ENCODE measurements around the gene STEAP1.
A peak's percentile ranks its signal among the peaks of the same experiment; 100 is the strongest.
"Not testable (repeated sequence)": the region's sequence is repeated elsewhere in the genome, so short reads cannot be mapped to it uniquely, and the experiment has no call there.

STEAP1 gene

GRCh38 chr7:90153943-90154771, at the start of gene STEAP1:
TSS of gene STEAP1 (plus strand) at chr7:90154469. CDS start at chr7:90159789, 5,320 bp downstream.
- peak; percentile 97 for DNase-seq

- peak; percentile 30 for DNase-seq
These were observed 39.3 kb upstream of the STEAP1 start for GRCh38 chr7:90114972-90115371.

- DNase-seq: peak; percentile 72
These were observed 35.6 kb upstream of the STEAP1 start for GRCh38 chr7:90118551-90119177.

GRCh38 chr7:90119178-90119971, 34.9 kb upstream of the STEAP1 start:
- peak; percentile 88 for DNase-seq

GRCh38 chr7:90120205-90120604, 34.1 kb upstream of the STEAP1 start:
- not testable (repeated sequence) for DNase-seq

- not testable (repeated sequence) for DNase-seq
These were observed 22.5 kb upstream of the STEAP1 start for GRCh38 chr7:90131746-90132145.

GRCh38 chr7:90147079-90147960, 6.9 kb upstream of the STEAP1 start:
- not testable (repeated sequence) for DNase-seq

GRCh38 chr7:90149428-90149827, 4.8 kb upstream of the STEAP1 start:
- DNase-seq: peak; percentile 66

- not testable (repeated sequence) for DNase-seq
These were observed 2.4 kb upstream of the STEAP1 start for GRCh38 chr7:90151884-90152283.

- DNase-seq: peak; percentile 90
These were observed 1.5 kb upstream of the STEAP1 start for GRCh38 chr7:90152642-90153253.

GRCh38 chr7:90155206-90155605, 937 bp downstream of the STEAP1 start:
- DNase-seq: no peak

GRCh38 chr7:90157331-90157730, 3.1 kb downstream of the STEAP1 start:
- not testable (repeated sequence) for DNase-seq

- peak; percentile 53 for DNase-seq
These were observed 3.6 kb downstream of the STEAP1 start for GRCh38 chr7:90157761-90158350.

GRCh38 chr7:90163534-90163933, 9.3 kb downstream of the STEAP1 start:
- DNase-seq: no peak

- DNase-seq: no peak
These were observed 11.5 kb downstream of the STEAP1 start for GRCh38 chr7:90165724-90166123.

GRCh38 chr7:90166153-90166552, 11.9 kb downstream of the STEAP1 start:
- no peak for DNase-seq

- no peak for DNase-seq
These were observed 13.1 kb downstream of the STEAP1 start for GRCh38 chr7:90167361-90167760.

- no peak for DNase-seq
These were observed 15.6 kb downstream of the STEAP1 start for GRCh38 chr7:90169891-90170290.

- DNase-seq: no peak
These were observed 17.9 kb downstream of the STEAP1 start for GRCh38 chr7:90172121-90172520.

- no peak for DNase-seq
These were observed 18.4 kb downstream of the STEAP1 start for GRCh38 chr7:90172624-90173023.

- DNase-seq: peak; percentile 50
These were observed 19.0 kb downstream of the STEAP1 start for GRCh38 chr7:90173127-90173844.
